ENCODE results near the gene APBA3. TPM values are rescaled to one million over a fixed set of nuclear protein-coding genes. Genes with fewer than 3 reads are reported as not detected.

Gene APBA3
- total RNA-seq, 1 experiment from 2014 or later, result 34.0 TPM

- Histone ChIP-seq H3K4me3 (ENCODE audit: low read depth in 2 of 2, low read length in 2 of 2) (no peak overlapping the region), H3K27me3 (ENCODE audit: control insufficient read depth, insufficient read depth, low read length) (no peaks in the 10 kb centered on the region), H3K9me3 (ENCODE audit: control insufficient read depth, insufficient read depth, low read depth, low read length) (no peaks in the 10 kb centered on the region), H3K36me3 (ENCODE audit: control insufficient read depth, insufficient read depth, low read length) (no peaks in the 10 kb centered on the region), H3K4me1 (ENCODE audit: control insufficient read depth, insufficient read depth, low read length) (no peaks in the 10 kb centered on the region), H3K27ac (ENCODE audit: low read length) (no peak overlapping the region)
- ATAC-seq (no peak), DNase-seq (ENCODE audit: low read depth, low spot score) (no peak)
- ChIA-PET CTCF (no interaction called here), POLR2A (no interaction called here)
- TF ChIP-seq POLR2AphosphoS5 (IDR thresholded peaks at IDR 0.05; ENCODE audit: low read depth, low read length), result no peak
- in situ Hi-C loops (cut with HindIII; ENCODE audit: low pct_unique_long_range_greater_than_20kb, low sequenced_read_pairs), result no loop called here
- BruUV-seq (replicated peaks), result no TSS peak
- intact Hi-C loops (cut with micrococcal nuclease; ENCODE audit: unreplicated experiment), result no loop called here
Observed at GRCh38 chr19:3800996-3801395, 39.5 kb upstream of the APBA3 start.

GRCh38 chr19:3798137-3798536 is 36.6 kb upstream of the APBA3 start:
- TF ChIP-seq SIN3A (IDR thresholded peaks at IDR 0.05; ENCODE audit: borderline replicate concordance, insufficient read depth, low read depth, low read length) (no peak), REST (IDR thresholded peaks at IDR 0.05; ENCODE audit: insufficient read depth in 1 of 2, low read depth in 2 of 2, low read length in 1 of 2) (no peak), CTCF (IDR thresholded peaks at IDR 0.05) (no peak), POLR2AphosphoS5 (IDR thresholded peaks at IDR 0.05; ENCODE audit: low read depth, low read length) (no peak), TCF7L2 (IDR thresholded peaks at IDR 0.05; ENCODE audit: low read depth, low read length) (no peak)
- CTCF ChIA-PET, result no interaction called here
- Histone ChIP-seq H3K4me1 (ENCODE audit: control insufficient read depth, insufficient read depth, low read length) (no peaks in the 10 kb centered on the region), H3K4me3 (ENCODE audit: low read depth in 2 of 2, low read length in 2 of 2) (no peak overlapping the region), H3K27me3 (ENCODE audit: control insufficient read depth, insufficient read depth, low read length) (no peaks in the 10 kb centered on the region), H3K27ac (ENCODE audit: low read length) (no peak overlapping the region), H3K36me3 (ENCODE audit: control insufficient read depth, insufficient read depth, low read length) (no peaks in the 10 kb centered on the region), H3K9me3 (ENCODE audit: control insufficient read depth, insufficient read depth, low read depth, low read length) (no peaks in the 10 kb centered on the region)
- intact Hi-C loops (cut with micrococcal nuclease; ENCODE audit: unreplicated experiment), result no loop called here
- DNase-seq (ENCODE audit: low read depth, low spot score) (no peak), ATAC-seq (no peak)
- POLR2A ChIA-PET, result no interaction called here
- no TSS peak for BruUV-seq (replicated peaks)
- in situ Hi-C loops (cut with HindIII; ENCODE audit: low pct_unique_long_range_greater_than_20kb, low sequenced_read_pairs), result no loop called here

GRCh38 chr19:3796358-3796757 is 34.9 kb upstream of the APBA3 start:
- no peak for TF ChIP-seq SIN3A (IDR thresholded peaks at IDR 0.05; ENCODE audit: borderline replicate concordance, insufficient read depth, low read depth, low read length)
- no peak for TF ChIP-seq REST (IDR thresholded peaks at IDR 0.05; ENCODE audit: insufficient read depth in 1 of 2, low read depth in 2 of 2, low read length in 1 of 2)
- no peak for TF ChIP-seq POLR2AphosphoS5 (IDR thresholded peaks at IDR 0.05; ENCODE audit: low read depth, low read length)
- TF ChIP-seq TCF7L2 (IDR thresholded peaks at IDR 0.05; ENCODE audit: low read depth, low read length), result no peak
- no peak for TF ChIP-seq CTCF (IDR thresholded peaks at IDR 0.05)
- DNase-seq (ENCODE audit: low read depth, low spot score) (no peak), ATAC-seq (no peak)
- H3K27me3 ChIP-seq (ENCODE audit: control insufficient read depth, insufficient read depth, low read length), result no peaks in the 10 kb centered on the region
- intact Hi-C loops (cut with micrococcal nuclease; ENCODE audit: unreplicated experiment), result no loop called here
- H3K36me3 ChIP-seq (ENCODE audit: control insufficient read depth, insufficient read depth, low read length), result no peaks in the 10 kb centered on the region
- no peak overlapping the region for H3K27ac ChIP-seq (ENCODE audit: low read length)
- BruUV-seq (replicated peaks), result no TSS peak
- H3K9me3 ChIP-seq (ENCODE audit: control insufficient read depth, insufficient read depth, low read depth, low read length), result no peaks in the 10 kb centered on the region
- in situ Hi-C loops (cut with HindIII; ENCODE audit: low pct_unique_long_range_greater_than_20kb, low sequenced_read_pairs), result no loop called here
- ChIA-PET POLR2A (no interaction called here), CTCF (interaction anchor here (1.1 kb wide), 1 partner anchor 52 kb away, joined by 3 read pairs; no protein-coding TSS in a partner anchor)
- H3K4me3 ChIP-seq (ENCODE audit: low read depth in 2 of 2, low read length in 2 of 2), result no peak overlapping the region
- no peaks in the 10 kb centered on the region for H3K4me1 ChIP-seq (ENCODE audit: control insufficient read depth, insufficient read depth, low read length)

All from Panc1 (cell line).